ENCODE results near the gene CR1. TPM values are rescaled to one million over a fixed set of nuclear protein-coding genes. Genes with fewer than 3 reads are reported as not detected.
"Not testable (repeated sequence)": the region's sequence is repeated elsewhere in the genome, so short reads cannot be mapped to it uniquely, and the experiment has no call there.

The CR1 gene
- total RNA-seq, 4 donors from 2014 or later: 0.92 to 12.1 (median 2.6) TPM

DNA sequence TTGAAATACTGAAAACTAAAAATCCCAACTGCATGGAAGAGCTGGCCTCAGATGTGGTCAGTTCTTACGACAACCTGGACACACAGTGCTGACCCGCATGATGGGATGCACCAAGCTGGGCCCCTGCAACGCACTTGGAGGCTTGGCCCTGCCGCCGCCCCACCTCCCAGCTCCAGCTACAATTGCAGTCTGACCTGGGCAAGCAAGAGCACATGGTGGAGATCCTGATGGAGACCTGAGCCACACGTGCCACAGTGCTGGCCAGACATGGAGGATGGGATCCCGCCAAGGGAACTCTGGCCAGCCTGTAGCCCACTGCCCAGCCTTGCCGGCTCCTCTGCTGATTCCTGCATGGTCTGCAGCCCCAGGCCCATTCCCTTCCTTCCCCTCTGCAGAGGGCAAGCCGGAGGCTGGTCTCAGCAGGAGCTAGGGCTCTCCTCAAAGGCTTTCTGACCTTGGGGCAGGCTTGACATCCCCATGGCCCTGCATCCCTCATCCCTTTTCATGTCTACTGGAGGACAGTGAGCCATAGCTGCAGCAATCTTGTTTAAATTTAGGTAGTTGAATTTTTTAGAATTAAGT lies 163.0 kb downstream of the CR1 start:
- Histone ChIP-seq H3K36me3 (no peaks in the 10 kb centered on the region), H3K27me3 (peaks cover 0 to 12% (median 0%) of the 10 kb centered on the region in 4 donors), H3K9me3 (peaks cover 0 to 12% (median 5%) of the 10 kb centered on the region in 4 donors), H3K27ac (replicated peaks in 1 of 4) (no peak overlapping the region), H3K4me1 (no peaks in the 10 kb centered on the region), H3K4me3 (no peak overlapping the region)
- DNase-seq (ENCODE audit: extremely low spot score): no peak
- intact Hi-C loops (cut with DNase I): loop anchor here (10.0 kb wide), 1 partner anchor 136 kb away; no protein-coding TSS in a partner anchor
- TF ChIP-seq EP300 (IDR thresholded peaks at IDR 0.05) (no peak), POLR2A (IDR thresholded peaks at IDR 0.05; ENCODE audit: low read depth) (no peak), POLR2AphosphoS5 (IDR thresholded peaks at IDR 0.05) (no peak)
- WGBS: 78% methylated on average over 6 of the region's 9 CpGs

GRCh38 chr1:207659545-207660153 lies 163.7 kb downstream of the CR1 start:
- H3K27me3 ChIP-seq: peaks cover 0 to 12% (median 0%) of the 10 kb centered on the region in 4 donors
- 65% methylated on average over 3 of the region's 10 CpGs for WGBS
- TF ChIP-seq, protein P1, sequence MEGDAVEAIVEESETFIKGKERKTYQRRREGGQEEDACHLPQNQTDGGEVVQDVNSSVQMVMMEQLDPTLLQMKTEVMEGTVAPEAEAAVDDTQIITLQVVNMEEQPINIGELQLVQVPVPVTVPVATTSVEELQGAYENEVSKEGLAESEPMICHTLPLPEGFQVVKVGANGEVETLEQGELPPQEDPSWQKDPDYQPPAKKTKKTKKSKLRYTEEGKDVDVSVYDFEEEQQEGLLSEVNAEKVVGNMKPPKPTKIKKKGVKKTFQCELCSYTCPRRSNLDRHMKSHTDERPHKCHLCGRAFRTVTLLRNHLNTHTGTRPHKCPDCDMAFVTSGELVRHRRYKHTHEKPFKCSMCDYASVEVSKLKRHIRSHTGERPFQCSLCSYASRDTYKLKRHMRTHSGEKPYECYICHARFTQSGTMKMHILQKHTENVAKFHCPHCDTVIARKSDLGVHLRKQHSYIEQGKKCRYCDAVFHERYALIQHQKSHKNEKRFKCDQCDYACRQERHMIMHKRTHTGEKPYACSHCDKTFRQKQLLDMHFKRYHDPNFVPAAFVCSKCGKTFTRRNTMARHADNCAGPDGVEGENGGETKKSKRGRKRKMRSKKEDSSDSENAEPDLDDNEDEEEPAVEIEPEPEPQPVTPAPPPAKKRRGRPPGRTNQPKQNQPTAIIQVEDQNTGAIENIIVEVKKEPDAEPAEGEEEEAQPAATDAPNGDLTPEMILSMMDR (IDR thresholded peaks at IDR 0.05): no peak
- TF ChIP-seq POLR2A (IDR thresholded peaks at IDR 0.05; ENCODE audit: low read depth): no peak
- TF ChIP-seq EP300 (IDR thresholded peaks at IDR 0.05): no peak
- no peak for TF ChIP-seq POLR2AphosphoS5 (IDR thresholded peaks at IDR 0.05)
- H3K4me1 ChIP-seq: no peaks in the 10 kb centered on the region
- H3K36me3 ChIP-seq: no peaks in the 10 kb centered on the region
- peaks cover 0 to 12% (median 5%) of the 10 kb centered on the region in 4 donors for H3K9me3 ChIP-seq
- intact Hi-C loops (cut with DNase I): loop anchor here (10.0 kb wide), 1 partner anchor 135 kb away; no protein-coding TSS in a partner anchor
- no peak overlapping the region for H3K27ac ChIP-seq (replicated peaks in 1 of 4)
- no peak overlapping the region for H3K4me3 ChIP-seq
- no peak for DNase-seq (ENCODE audit: extremely low spot score)

DNA sequence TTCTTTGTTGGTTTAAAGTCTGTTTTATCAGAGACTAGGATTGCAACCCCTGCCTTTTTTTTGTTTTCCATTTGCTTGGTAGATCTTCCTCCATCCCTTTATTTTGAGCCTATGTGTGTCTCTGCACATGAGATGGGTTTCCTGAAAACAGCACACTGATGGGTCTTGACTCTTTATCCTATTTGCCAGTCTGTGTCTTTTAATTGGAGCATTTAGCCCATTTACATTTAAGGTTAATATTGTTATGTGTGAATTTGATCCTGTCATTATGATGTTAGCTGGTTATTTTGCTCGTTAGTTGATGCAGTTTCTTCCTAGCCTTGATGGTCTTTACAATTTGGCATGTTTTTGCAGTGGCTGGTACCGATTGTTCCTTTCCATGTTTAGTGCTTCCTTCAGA lies 165.5 kb downstream of the CR1 start:
- H3K9me3 ChIP-seq: peaks cover 0 to 13% (median 6%) of the 10 kb centered on the region in 4 donors
- H3K27ac ChIP-seq (replicated peaks in 1 of 4); H3K4me1 ChIP-seq; H3K36me3 ChIP-seq; DNase-seq (ENCODE audit: extremely low spot score); H3K4me3 ChIP-seq; intact Hi-C loops (cut with DNase I): not testable (repeated sequence)
- peaks cover 0 to 28% (median 0%) of the 10 kb centered on the region in 4 donors for H3K27me3 ChIP-seq
- WGBS: no CpG with 5 or more reads among the region's 2 CpGs

DNA sequence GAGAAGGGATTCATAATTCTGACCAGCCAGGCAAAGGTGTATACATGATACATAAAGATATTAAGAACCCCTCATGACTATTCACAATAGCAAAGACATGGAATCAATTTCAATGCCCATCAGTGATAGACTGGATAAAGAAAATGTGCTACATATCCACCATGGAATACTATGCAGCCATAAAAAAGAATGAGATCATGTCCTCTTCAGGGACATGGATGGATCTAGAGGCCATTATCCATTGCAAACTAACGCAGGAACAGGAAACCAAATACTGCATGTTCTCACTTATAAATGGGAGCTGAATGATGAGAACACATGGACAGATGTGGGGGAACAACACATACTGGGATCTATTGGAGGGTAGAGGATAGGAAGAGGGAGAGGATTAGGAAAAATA lies 170.4 kb downstream of the CR1 start:
- H3K4me1 ChIP-seq: peaks cover 3 to 10% (median 9%) of the 10 kb centered on the region in 4 donors
- 87% methylated on average over 1 of the region's 1 CpG for WGBS
- no peaks in the 10 kb centered on the region for H3K36me3 ChIP-seq
- H3K9me3 ChIP-seq: peaks cover 0 to 16% (median 6%) of the 10 kb centered on the region in 4 donors
- intact Hi-C loops (cut with DNase I): no loop called here
- TF ChIP-seq POLR2AphosphoS5 (IDR thresholded peaks at IDR 0.05) (no peak), POLR2A (IDR thresholded peaks at IDR 0.05; ENCODE audit: low read depth) (no peak)
- no peak overlapping the region for H3K27ac ChIP-seq (replicated peaks in 1 of 4)
- H3K4me3 ChIP-seq: no peak overlapping the region
- peaks cover 0 to 61% (median 16%) of the 10 kb centered on the region in 4 donors for H3K27me3 ChIP-seq
- no peak for DNase-seq (ENCODE audit: extremely low spot score)

GRCh38 chr1:207669528-207670009 lies 173.6 kb downstream of the CR1 start:
- Histone ChIP-seq H3K4me1 (peaks cover 3 to 10% (median 9%) of the 10 kb centered on the region in 4 donors), H3K4me3 (peak overlapping the region in 2 of 4 donors; percentile 31 to 34), H3K36me3 (no peaks in the 10 kb centered on the region), H3K27ac (replicated peaks in 1 of 4) (no peak overlapping the region), H3K27me3 (peaks cover 0 to 74% (median 16%) of the 10 kb centered on the region in 4 donors), H3K9me3 (peaks cover 0 to 5% (median 0%) of the 10 kb centered on the region in 4 donors)
- 2% methylated on average over 13 of the region's 44 CpGs for WGBS
- intact Hi-C loops (cut with DNase I): no loop called here
- TF ChIP-seq POLR2A (IDR thresholded peaks at IDR 0.05; ENCODE audit: low read depth) (no peak), POLR2AphosphoS5 (IDR thresholded peaks at IDR 0.05) (no peak), EP300 (IDR thresholded peaks at IDR 0.05) (no peak)
- TF ChIP-seq, protein P1 (IDR thresholded peaks at IDR 0.05): no peak
- DNase-seq (ENCODE audit: extremely low spot score): no peak

- H3K27me3 ChIP-seq: peaks cover 0 to 70% (median 16%) of the 10 kb centered on the region in 4 donors
- no peak overlapping the region for H3K27ac ChIP-seq (replicated peaks in 1 of 4)
- no peaks in the 10 kb centered on the region for H3K36me3 ChIP-seq
- H3K4me1 ChIP-seq: peaks cover 3 to 10% (median 9%) of the 10 kb centered on the region in 4 donors
- DNase-seq (ENCODE audit: extremely low spot score): no peak
- intact Hi-C loops (cut with DNase I): no loop called here
- no peak overlapping the region for H3K4me3 ChIP-seq
- H3K9me3 ChIP-seq: peaks cover 0 to 5% (median 0%) of the 10 kb centered on the region in 4 donors
- TF ChIP-seq, protein P1 (IDR thresholded peaks at IDR 0.05): no peak
- TF ChIP-seq EP300 (IDR thresholded peaks at IDR 0.05): no peak
- no peak for TF ChIP-seq POLR2A (IDR thresholded peaks at IDR 0.05; ENCODE audit: low read depth)
- no peak for TF ChIP-seq POLR2AphosphoS5 (IDR thresholded peaks at IDR 0.05)
- 63% methylated on average over 3 of the region's 3 CpGs for WGBS
These were observed 174.2 kb downstream of the CR1 start for GRCh38 chr1:207670192-207670591.

All from esophagus muscularis mucosa (tissue), 4 donors.